Epithelial cell of esophagus (primary cell): Measurements from ENCODE around the gene WBP1L.

Experiments used
- DNase-seq: peaks from one replicate; pipeline ENCODE4 v3.0.0; 2010; ENCODE audit warnings: low read depth
- H3K4me3 ChIP-seq: 2 replicates; pipeline ENCODE4 v1.5.1; 2011; ENCODE audit warnings: mild to moderate bottlenecking, low read length, control low read depth
- CTCF ChIP-seq: IDR thresholded peaks from 2 replicates; pipeline ENCODE4 v1.5.1; 2011; ENCODE audit warnings: low read depth, mild to moderate bottlenecking, low read length, control low read depth, inconsistent platforms; ENCODE audit not compliant: insufficient read depth; ENCODE audit errors: missing control alignments

The WBP1L gene

DNA sequence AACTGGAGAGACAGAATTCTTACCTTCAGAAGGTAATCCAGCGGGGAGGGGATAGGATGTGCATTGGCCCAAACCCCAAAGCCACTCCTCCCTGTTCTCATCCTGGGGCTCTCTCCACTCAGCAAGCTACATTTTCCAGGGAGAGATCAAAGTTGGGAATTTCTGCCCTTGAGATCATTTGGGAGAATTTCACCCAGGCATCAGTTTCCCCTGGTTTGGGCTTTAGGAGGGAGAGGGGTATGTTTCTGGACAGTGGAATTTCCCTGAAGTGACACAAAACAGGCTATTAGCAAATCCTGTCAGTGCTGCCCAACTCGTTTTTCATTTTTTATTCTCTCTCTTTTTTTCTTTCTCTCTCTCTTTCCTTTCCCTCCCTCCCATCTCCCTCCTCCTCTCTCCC is 57.7 kb downstream of the WBP1L start:
- no peak for TF ChIP-seq CTCF
- H3K4me3 ChIP-seq, result no peak overlapping the region
- peak; percentile 29 for DNase-seq

DNA sequence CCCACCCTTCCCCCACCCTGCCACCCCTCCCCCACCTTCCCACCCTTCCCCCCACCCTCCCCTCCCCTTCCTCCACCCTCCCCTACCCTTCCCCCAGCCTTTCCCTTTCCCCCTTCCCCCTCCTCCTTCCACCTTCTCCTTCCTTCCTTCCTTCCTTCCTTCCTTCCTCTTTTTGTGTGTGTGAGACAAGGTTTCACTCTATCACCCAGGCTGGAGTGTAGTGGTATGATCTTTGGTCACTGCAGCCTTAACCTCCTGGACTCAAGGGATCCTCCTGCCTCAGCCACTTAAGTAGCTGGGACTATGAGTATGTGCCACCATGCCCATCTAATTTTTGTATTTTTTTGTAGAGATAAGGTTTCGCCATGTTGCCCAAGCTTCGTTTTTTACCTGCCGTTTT is 58.2 kb downstream of the WBP1L start:
- no peak for TF ChIP-seq CTCF
- no peak for DNase-seq
- no peak overlapping the region for H3K4me3 ChIP-seq

DNA sequence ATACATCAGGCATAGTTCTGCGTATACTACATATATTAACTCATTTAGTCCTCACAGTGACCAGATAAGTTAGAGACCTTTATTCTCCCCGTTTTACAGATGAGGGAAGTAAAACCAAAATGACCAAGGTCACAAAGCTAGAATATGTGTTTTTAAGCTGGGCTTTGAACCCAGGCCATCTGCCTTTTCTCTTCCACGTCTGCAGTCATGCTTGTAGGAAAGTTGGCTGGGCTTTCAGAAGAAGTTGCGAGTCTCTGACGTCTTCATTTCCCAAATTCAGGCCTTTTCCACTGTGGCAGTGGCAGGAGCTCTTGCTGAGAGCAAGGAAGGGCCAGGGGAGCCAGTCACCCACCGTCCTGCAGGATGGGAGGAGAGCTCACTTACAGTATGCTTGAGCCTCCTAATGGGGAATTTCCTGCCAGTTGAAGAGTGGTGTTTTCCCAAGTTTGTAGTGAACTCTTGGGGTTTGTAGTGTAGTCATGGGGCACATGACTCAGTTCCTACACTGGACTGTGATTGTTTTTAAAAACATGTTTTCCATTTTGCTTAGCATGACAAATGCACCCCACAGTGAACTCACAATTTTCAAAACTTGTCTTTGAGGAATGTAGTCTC is 59.3 kb downstream of the WBP1L start:
- DNase-seq, result peak; percentile 87
- no peak for TF ChIP-seq CTCF
- H3K4me3 ChIP-seq, result no peak overlapping the region

GRCh38 chr10:102804382-102805055 is 60.8 kb downstream of the WBP1L start:
- no peak for TF ChIP-seq CTCF
- H3K4me3 ChIP-seq, result no peak overlapping the region
- DNase-seq, result no peak

- DNase-seq, result no peak
- TF ChIP-seq CTCF, result no peak
- no peak overlapping the region for H3K4me3 ChIP-seq
Measured at GRCh38 chr10:102808380-102808779, 64.6 kb downstream of the WBP1L start.

DNA sequence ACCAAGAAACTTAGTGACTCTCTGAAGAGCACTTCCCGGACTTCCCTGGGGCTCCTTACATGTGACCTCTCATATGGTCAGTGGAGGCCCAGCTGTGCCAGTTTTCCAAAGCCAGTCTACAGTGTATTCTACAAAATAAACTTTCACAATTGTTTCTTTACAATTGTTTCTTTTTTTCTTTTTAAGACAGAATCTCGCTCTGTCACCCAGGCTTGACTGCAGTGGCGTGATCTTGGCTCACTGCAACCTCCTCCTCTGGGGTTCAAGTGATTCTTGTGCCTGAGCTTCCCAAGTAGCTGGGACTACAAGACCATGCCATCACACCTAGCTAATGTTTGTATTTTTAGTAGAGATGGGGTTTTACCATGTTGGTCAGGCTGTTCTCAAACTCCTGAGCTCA is 67.6 kb downstream of the WBP1L start:
- no peak for DNase-seq
- no peak overlapping the region for H3K4me3 ChIP-seq
- no peak for TF ChIP-seq CTCF

DNA sequence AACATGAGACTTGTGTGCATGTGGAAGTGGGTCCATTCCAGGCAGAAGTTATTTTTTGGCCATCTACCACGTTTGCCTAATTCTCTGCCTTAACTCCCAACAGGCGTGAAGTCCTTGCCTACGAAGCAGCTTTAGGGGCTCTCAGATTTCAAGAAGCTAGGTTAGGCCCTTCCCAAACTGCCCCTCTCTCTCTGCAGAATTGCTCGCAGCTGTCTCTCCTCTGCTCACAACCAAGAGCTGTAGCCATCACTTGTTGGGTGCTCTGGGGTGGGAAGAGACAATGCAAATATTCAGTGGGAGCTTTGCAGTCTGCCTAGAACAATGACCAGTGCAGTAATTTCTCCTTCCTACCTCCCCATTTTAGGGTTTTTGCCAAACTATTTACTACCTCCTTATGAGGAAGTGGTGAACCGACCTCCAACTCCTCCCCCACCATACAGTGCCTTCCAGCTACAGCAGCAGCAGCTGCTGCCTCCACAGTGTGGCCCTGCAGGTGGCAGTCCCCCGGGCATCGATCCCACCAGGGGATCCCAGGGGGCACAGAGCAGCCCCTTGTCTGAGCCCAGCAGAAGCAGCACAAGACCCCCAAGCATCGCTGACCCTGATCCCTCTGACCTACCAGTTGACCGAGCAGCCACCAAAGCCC is 68.6 kb downstream of the WBP1L start:
- TF ChIP-seq CTCF, result no peak
- no peak overlapping the region for H3K4me3 ChIP-seq
- DNase-seq, result no peak
